GOT3 (cell line): Measurements from ENCODE around the gene ALAS2.
"Not testable (repeated sequence)": the region's sequence is repeated elsewhere in the genome, so short reads cannot be mapped to it uniquely, and the experiment has no call there.

Source experiments
- DNase-seq: peaks from one replicate; lab custom pipeline; 2025; ENCODE audit warnings: mixed read lengths; lab: John Stamatoyannopoulos, UW

The ALAS2 gene

DNA sequence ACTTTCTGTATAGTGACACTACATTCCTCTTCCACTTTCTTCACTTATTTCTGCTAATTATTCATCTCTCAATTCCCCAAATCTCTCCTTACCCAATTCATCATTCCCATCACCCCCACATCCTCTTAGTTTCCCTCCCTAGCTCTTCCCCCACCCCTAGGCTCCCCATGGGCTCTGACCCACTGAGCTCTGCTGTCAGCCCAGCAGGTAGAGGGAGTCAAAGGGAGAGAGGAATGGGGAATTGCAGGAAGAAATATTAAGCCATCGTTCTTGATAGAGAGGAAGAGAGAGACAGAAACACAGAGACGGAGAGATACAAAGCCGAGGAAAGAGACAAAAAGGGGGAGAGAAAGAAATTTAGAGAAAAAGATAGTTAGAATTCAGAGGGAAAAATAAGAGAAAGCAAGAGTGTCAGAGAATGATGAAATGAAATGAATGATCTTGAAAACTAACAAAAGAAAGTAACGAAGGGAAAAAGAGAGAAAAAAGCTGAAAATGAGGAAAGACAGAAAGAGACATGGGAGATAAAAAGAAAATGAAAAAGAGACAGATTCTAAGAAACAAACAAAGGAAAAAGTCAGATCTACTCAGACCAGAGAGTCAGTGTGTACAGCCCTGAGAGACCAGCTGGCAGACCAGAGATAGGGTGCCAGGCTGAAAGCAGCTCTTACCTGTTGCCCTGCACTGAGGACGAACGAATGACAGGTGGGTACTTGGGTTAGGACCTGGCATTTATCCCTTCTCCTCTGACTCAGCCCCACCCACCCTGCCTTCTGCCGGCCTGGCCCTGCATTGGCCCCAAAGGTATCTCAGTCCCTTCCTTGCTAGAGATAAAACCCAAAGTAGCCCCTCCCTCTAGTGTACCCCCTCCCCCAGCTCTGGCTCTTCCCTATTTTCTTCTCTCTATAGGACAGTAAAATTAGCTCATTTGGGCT, at the start of gene ALAS2:
TSS of gene ALAS2 (minus strand) at position 707 of the 935 bp plus-strand sequence. CDS start 4,977 bp downstream, outside the sequence.
- no peak for DNase-seq

- no peak for DNase-seq
Observed at GRCh38 chrX:55074851-55075467, 44.2 kb upstream of the ALAS2 start, which contains the start of gene PAGE2B. Gene PAGE2B, plus strand, starts transcription at chrX:55075030. Its CDS starts 1,012 bp downstream, at chrX:55076042.

DNA sequence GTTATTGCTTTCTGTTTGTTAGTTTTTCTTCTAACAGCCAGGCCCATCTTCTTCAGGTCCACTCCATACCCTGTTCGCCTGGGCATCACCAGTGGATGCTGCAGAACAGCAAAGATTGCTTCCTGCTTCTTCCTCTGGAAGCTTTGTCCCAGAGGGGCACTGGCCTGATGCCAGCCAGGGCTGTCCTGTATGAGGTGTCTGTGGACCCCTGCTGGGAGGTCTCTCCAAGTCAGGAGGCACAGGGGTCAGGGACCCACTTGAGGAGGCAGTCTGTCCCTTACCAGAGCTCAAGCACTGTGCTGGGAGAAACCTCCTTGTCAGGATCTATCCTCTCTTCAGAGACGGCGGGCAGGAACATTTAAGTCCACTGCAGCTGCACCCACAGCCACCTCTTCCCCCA, 41.5 kb upstream of the ALAS2 start:
- DNase-seq: no peak

- not testable (repeated sequence) for DNase-seq
Observed at GRCh38 chrX:55067180-55067579, 36.4 kb upstream of the ALAS2 start.

DNA sequence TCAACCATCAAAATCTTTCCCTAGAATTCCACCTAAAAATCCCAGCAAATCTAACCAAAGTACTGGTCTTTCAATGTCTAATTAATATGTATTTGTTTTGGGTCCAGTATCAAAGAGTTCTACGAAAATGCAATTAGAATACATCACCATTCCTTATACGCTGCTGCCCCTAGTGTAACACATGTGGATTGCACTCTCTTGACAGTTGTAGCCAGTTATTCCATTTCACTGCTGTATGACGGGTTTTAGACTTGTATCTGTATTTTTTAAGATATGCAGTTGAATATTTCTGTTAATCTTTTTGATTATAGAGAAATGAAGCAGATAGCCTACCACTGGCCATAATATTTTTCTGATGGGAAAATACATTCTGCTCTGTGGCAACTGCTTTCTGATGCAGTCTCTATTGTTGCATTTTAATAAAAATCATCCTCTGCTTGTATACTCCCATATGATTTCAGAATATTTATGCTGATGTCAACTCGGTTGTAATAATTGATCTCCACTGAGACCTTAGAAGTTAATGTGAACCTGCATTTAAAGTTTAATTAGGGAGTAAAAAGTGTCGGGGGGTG, 27.0 kb upstream of the ALAS2 start:
- DNase-seq: no peak

DNA sequence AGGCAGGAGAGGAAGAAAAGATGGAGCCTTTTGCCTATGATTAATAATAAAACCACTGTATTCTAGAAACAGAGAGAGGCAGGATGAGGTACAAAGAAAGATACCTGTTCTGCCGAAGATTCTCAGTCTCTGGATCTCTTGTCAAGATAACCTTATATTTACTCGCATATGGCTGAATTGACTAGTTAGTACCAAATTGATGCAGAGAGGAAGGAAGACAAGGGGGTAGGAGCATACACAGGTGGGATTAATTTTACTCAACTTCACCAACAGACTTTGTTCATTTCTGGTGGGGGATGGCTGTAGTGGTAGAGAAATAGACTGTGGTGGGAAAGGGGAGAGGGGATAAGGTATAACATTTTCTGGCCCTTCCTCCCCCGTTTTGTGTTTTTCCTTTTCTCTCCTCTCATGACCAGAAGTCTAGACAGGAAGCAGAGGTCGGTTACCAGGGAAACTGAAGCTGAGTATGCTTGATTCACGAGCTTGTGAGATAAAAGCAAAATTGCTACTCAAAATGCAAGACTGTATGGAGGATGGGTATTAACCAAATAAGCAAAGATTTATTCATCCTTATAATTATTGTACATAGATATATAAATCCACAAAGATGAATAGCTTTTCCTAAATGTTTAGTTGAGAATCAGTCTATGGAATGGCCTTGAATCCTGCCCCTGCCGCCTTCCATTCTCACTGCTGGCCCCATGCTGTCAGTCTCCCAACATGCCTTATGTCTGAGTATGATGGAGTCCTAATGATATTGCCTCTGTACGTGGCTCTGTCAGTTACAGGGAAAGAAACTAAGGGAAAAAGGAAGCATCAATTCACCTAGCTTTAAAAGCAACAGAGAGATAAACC, 26.3 kb upstream of the ALAS2 start:
- no peak for DNase-seq

GRCh38 chrX:55050599-55050998, 19.8 kb upstream of the ALAS2 start:
- DNase-seq: not testable (repeated sequence)

DNA sequence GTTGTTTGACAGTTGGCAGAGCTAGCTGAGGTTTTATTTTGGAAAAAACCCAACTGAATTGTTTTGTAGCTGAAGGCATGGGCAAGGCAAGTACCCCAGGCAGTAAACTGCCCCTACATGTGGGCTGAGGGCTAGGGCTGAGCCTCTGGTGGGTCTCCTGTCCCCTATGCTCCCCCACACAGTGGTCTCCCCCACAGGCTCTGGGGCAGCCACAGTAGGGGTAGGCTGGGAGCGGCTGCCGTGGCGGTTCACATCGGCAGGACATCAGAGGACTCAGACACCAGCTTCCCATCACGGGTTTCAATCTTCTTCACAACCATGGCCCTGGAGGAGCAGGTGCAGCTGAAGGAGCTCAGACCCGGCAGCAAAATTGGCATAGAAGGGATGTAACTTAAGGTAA, 10.7 kb upstream of the ALAS2 start:
- DNase-seq: no peak

DNA sequence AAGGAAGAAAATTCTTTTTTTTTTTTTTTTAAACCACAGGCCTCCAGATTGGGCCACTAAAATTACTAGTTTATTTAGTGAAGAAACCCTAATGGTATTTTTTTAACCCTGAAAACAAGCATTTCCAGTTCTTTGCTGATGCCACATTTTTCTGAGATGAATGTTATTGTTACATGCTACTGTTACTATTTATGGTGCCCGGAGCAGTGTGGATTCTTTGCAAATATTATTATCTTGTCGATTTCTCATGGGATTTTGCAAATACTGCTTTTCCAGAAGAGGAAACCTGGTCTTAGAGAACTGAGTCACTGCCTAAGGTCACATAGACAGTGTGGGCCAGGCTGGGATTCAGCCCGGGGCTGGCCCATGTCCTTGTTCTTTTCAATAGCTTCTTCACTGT, 8.7 kb upstream of the ALAS2 start:
- DNase-seq: no peak

DNA sequence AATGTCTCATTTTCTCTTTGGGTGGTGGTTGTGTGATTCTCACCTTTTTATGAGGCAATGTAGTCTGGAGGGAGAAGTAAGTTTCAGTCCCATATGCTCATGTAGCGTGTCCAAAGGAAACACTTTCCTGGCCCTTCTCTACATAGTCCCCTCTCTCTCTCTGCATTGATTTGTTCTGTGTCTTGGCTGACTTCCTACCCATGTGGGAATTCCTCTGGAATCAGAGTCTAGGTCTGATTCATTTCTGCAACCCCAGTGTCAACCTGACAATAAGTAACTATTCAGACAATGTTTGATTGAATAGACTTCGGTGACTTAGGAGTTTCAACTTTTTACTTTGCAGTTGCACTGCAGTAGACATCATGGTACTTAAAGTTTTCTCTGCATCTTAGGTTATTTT, 2.7 kb upstream of the ALAS2 start:
- DNase-seq: no peak

DNA sequence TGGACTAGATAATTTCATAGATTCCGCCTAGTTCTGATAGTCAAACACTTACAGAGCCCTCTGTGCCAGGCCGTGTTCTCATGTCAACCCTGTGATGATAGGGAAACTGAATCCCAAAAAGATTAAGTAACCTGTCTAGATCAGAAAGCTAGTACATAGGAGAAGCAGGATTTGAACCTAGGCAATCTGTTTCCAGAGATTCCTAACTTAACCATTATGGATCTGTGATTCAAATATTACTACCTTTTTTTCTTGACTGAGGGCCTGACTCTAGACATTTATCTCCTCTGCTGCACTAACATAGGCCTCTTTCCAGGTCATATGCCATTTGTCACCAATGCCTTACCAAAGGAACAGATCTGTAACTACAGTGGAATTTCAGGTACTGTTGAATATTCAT, 1.5 kb downstream of the ALAS2 start:
- DNase-seq: no peak

DNA sequence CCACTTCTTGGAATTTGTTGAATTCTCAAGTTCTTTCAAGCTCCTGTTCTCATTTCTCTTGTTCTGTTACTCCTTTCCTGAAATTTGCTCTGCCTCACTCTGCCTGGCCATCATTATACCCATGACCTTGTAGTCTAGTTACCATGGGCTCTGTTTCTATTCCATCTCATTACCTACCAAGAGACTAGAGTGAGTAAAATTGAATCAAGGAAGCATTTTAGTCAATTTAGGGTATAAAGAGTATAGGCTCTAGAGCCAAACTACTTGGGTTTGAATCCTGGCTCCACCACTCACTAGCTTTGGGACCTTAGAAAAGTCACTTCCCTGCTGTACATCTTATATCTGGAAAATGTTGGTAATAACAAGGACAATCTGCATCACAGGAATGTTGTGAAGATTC, 2.2 kb downstream of the ALAS2 start:
- no peak for DNase-seq

DNA sequence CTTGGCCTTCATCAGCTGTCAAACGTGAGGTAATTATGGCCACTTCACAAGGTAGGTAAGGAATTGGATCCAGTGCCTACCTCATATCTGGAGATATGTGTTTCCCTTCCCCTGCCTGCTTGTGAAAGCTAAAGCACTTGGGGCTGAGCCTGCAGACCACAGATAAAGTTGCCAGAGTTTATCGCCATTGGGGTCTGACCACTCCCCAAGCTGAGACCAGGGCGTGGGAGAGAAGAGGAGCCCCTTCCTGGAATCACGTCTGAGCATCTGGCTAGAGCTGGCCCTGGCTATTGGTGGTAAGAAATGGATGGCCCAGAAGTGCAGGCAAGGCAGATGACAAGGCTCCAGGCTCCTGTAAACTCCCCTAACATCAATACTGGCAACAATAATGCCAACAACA, 2.7 kb downstream of the ALAS2 start:
- no peak for DNase-seq

DNA sequence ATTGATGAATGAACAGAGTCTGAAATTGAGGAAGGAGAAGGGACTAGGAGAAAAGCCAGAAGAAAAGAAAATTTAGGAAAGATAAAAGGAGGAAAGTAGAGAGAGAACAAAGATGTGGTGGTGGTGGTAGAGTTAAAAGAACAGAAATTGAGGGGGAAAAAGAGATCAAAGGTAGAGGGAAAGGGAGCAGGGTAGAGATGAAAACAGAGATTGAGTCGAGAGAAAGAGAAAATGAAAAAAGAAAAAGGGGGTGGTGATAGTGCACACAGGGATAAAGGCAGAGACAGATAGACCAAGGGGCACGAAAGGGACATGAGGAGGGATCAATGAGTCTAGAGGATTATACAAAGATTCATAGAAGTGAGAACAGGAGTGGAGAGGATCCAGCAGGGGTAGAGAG, 3.9 kb downstream of the ALAS2 start:
- no peak for DNase-seq

DNA sequence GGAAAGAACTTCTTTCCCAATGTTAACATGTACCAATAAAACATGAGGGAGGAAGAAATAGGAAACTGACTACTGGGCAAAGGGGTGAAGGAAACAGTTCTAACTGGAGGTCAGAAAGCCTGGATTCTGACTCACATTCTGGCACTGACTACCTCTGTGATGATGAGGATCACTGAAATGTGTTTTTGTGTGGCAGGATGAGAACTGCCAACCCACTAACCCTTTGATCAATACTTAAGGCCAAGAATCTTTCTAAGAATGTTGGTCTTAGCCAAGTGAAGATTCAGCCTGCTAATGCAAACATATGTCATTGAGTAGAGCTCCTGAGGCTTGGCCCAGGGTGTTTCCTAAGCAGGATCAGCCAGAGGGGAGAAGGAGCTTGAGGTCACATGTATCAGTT, 4.6 kb downstream of the ALAS2 start:
- no peak for DNase-seq

DNA sequence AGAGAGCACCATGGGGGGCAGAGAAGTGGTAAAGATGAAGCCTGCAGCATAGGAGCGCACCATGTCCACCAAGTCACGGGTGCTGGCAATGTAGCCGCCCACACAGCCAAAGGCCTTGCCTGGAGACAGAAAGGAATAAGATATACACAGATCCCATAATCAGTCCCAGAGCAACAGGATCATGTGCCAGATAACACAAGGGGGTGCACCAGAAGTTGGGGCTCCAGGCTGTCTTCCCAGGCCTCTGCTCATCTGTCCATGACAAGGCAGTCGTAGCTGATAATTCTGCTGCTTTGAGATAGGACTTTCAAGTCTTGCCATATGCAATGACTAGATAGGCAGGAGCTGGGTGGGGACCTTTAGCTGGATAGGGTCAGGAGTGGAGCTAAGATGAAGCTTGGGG, 15.9 kb downstream of the ALAS2 start:
- DNase-seq: no peak

DNA sequence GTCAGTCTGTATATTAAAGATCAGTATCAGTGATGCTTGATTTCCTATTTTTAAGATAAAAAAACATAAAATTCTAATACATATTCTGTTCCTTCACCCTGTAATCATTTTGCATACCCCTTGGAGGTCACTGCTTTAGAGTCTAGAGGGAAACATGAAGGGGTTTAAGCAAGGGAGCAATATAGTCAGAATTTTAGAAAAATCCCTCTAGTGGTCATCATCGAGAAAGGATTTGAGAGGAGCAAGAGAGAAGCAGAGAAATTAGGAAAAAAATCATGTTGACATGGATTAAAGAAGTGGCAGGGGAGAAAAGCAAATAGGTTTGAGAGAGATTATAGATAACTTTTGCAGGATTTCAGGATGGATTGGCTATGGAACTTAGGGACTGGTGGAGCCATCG, 19.5 kb downstream of the ALAS2 start:
- no peak for DNase-seq

DNA sequence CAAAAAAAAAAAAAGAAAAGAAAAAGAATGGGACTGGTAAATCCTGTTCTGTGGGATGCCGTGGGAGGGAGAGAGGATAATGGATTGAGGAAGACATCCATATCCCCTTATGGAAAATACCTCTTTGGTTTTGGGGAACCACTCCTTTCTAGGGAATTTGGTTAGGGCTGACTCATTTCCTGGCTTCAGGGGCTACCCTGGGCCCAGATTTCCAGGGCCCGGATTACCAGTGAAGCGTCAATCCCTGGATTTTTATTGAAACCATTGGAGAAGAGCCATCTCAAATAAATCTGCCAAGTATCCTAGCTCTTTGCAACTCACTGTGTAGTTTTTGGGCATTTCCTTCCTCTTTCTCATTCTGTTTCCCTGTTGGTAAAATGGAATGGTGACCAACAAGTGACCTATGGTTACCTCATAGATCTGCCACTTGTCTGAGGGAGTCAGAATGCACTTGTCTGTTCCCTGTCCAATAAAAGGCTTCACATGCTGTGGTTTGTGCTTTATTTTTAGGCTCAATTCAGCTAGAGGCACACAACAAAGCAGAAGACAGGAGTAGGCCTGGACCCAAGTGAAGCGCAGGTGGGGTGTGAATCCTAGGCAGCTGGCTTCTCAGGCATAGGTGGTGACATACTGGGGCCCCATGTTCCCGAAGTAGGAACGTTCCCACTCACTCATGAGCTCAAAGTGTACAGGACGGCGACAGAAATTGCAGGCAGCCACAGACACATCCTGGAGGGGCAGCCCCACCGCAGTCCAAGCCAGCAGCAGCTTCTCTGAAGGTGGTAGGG, 22.0 kb downstream of the ALAS2 start:
- no peak for DNase-seq

GRCh38 chrX:55007656-55008055, 23.1 kb downstream of the ALAS2 start:
- DNase-seq: no peak

DNA sequence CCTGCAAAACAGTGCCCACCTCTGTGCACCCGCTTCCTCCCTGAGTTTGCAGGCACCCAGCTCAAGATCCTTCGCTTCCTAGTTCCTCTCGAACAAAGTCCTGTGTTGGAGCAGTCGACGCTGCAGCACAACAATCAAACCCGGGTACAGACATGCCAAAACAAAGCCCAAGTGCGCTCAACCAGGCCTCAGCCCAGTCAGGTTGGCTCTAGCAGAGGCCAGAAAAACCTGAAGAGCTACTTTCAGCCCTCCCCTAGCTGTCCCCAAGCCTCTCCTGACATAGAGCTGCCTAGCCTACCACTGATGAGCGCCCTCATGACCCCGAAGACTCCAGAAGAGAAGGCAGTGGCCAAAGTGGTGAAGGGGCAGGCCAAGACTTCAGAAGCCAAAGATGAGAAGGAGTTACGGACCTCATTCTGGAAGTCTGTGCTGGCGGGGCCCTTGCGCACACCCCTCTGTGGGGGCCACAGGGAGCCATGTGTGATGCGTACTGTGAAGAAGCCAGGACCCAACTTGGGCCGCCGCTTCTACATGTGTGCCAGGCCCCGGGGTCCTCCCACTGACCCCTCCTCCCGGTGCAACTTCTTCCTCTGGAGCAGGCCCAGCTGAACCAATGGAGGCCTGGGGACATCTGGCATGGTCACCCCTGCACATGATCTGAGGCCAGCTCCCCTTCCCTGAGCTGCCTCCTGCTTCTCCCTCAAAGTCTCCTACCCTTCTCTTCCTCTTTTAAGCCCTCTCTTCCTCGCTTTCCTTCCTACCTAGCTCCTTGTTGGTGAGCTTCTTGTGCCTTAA, 23.8 kb downstream of the ALAS2 start:
- no peak for DNase-seq
